GM19324 (cell line): ENCODE results near the gene ABHD16A.
"Not testable (repeated sequence)": the region's sequence is repeated elsewhere in the genome, so short reads cannot be mapped to it uniquely, and the experiment has no call there.

ENCODE experiments used
- ATAC-seq: cut with Tn5 transposase; IDR thresholded peaks from one replicate; pipeline ENCODE4 v1.9.1; 2021; ENCODE audit warnings: mild to moderate bottlenecking, moderate library complexity; ENCODE audit not compliant: unreplicated experiment, low FRiP score

Gene ABHD16A

GRCh38 chr6:31715022-31715958, 12.2 kb upstream of the ABHD16A start, which contains the start of gene LY6G6D:
Gene LY6G6D, plus strand, starts transcription at chr6:31715348. Its CDS starts 8 bp downstream, at chr6:31715356.
- ATAC-seq: no peak

- no peak for ATAC-seq
Observed at GRCh38 chr6:31713991-31714684, 11.0 kb upstream of the ABHD16A start.

- no peak for ATAC-seq
Observed at GRCh38 chr6:31713465-31713864, 10.3 kb upstream of the ABHD16A start.

- ATAC-seq: no peak
Observed at GRCh38 chr6:31712296-31712695, 9.2 kb upstream of the ABHD16A start.

- ATAC-seq: no peak
Observed at GRCh38 chr6:31711233-31711632, 8.1 kb upstream of the ABHD16A start.

GRCh38 chr6:31710523-31711219, 7.5 kb upstream of the ABHD16A start:
- no peak for ATAC-seq

- not testable (repeated sequence) for ATAC-seq
Observed at GRCh38 chr6:31709157-31709556, 6.0 kb upstream of the ABHD16A start.

GRCh38 chr6:31708224-31708623, 5.1 kb upstream of the ABHD16A start:
- ATAC-seq: no peak

GRCh38 chr6:31707701-31708100, 4.6 kb upstream of the ABHD16A start:
- ATAC-seq: no peak

GRCh38 chr6:31706599-31706998, 3.5 kb upstream of the ABHD16A start, which contains the start of gene LY6G6F:
Gene LY6G6F, plus strand, starts transcription at chr6:31706866. Its CDS starts 41 bp downstream, at chr6:31706907.
- no peak for ATAC-seq

GRCh38 chr6:31705931-31706330, 2.8 kb upstream of the ABHD16A start:
- no peak for ATAC-seq

- no peak for ATAC-seq
Observed at GRCh38 chr6:31702405-31702818, 712 bp downstream of the ABHD16A start.

GRCh38 chr6:31701666-31702404, 1.3 kb downstream of the ABHD16A start:
- no peak for ATAC-seq

- no peak for ATAC-seq
Observed at GRCh38 chr6:31700740-31701401, 2.3 kb downstream of the ABHD16A start.

- no peak for ATAC-seq
Observed at GRCh38 chr6:31697555-31697954, 5.6 kb downstream of the ABHD16A start.

GRCh38 chr6:31693535-31693934, 9.6 kb downstream of the ABHD16A start:
- no peak for ATAC-seq

GRCh38 chr6:31692886-31693285, 10.2 kb downstream of the ABHD16A start:
- ATAC-seq: no peak

- ATAC-seq: no peak
Observed at GRCh38 chr6:31692353-31692752, 10.8 kb downstream of the ABHD16A start.

GRCh38 chr6:31691564-31692108, 11.5 kb downstream of the ABHD16A start:
- ATAC-seq: no peak
